ENCODE results near the gene TSSC4.

Gene TSSC4

DNA sequence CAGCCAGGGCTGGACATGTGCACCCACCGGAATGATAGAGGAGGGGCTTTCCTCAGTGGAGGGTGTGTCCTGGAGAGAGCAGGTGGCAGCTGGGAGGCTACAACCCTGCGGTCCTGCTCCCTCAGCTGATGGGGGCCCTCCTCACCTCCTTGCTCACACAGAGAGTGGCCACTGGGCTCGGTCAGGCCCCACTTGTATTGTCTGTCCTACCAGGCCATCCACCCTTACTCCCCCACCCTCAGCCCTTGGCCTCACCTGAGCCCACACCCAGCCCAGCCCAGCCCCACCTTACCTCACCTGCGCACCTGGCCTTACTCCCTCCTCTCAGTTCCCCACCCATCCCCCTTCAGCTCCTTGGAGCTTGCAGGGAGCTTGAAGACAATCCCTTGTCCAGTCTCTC, 40.6 kb downstream of the TSSC4 start:
- H3K4me3 ChIP-seq (ENCODE audit: low read length), result no peak overlapping the region
- DNase-seq (ENCODE audit: low read depth, low spot score), result no peak

DNA sequence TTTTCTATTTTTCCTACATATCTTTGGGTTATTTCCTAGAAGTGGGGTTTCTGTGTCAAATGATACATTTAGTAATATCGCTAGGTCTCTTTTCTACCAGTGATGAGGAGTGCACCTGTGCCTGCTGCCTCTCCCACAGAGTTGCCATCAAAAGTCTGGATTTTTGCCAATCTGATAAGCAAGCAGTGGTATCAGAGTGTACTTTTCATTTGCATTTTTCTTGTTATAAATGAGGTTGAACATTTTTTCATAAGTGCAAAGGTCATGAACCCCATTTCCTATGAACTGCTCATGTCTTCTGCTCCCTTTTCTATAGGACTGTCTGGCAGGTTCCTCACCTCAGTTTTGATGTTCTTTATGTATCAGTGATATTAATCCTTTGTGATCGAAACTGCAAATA, 42.0 kb downstream of the TSSC4 start:
- peak; percentile 89 for DNase-seq (ENCODE audit: low read depth, low spot score)
- H3K4me3 ChIP-seq (ENCODE audit: low read length), result no peak overlapping the region

DNA sequence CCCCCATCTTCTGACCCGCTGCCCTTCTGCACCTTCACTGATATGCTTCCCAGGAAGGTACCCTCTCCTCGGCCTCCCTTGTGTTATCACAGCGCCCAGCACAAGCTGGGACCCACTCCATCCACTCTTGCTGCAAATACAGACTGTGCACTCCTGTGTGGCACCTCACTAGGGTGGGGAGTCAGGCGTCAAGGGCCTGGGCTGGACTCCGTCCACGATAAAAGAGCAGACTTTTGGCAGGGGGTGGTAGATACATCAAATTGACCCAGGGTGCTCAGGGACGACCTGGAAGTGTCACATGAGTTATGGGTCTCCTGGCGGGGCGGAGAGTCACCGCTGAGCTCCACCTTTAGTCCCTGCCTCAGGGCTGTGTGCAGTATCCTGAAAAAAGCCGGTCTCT, 42.9 kb downstream of the TSSC4 start:
- no peak for DNase-seq (ENCODE audit: low read depth, low spot score)
- H3K4me3 ChIP-seq (ENCODE audit: low read length), result no peak overlapping the region

DNA sequence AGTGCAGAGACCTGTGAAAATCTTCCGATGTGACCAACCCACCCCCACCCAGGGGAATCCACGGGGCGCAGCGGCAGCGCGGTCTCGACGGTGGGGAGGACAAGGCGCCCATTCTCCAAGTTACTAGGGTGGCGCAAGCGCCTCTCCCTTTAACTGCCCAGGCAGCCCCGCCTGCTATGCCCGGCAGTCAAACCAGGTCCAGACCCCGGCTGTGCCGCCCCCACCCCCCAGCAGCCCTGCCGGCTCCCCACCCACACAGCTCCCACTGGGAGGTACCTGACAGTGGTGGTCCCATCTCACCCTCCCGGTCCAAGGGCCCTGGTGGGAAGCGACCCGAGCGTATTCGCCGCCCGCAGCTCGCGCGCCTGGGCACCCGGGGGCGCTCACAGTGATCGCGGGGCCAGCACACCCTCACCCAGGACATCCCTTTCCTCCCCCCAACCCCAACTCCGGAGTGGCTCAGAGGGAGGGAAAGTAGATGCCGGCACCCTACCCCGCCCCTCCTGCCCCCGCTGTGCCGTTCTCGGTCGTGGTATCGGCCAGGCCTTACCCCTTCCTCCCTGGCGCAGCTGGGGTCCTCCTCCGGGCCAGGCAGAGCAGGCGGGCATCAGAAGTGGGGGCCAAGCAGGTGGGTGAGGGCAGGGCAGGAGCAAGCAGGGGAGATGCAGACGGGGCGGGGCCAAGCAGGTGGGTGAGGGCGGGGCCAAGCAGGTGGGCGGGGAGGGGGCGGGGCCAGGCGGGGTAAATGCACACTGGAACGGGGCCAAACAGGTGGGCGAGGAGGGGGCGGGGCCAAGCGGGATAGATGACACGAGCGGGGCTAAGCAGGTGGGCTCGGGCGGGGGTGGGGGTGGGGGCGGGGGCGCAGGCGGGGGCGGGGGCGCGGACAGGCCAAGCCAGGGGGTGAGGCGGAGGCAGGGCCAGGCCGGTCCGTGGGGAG, 43.6 kb downstream of the TSSC4 start, which contains the start of gene TRPM5:
TRPM5 (minus strand) TSS at position 634 of the 940 bp plus-strand sequence. CDS start 21,478 bp downstream, outside the sequence.
- no peak within 1 kb of the TSS for H3K4me3 ChIP-seq (ENCODE audit: low read length)
- DNase-seq (ENCODE audit: low read depth, low spot score), result no peak

DNA sequence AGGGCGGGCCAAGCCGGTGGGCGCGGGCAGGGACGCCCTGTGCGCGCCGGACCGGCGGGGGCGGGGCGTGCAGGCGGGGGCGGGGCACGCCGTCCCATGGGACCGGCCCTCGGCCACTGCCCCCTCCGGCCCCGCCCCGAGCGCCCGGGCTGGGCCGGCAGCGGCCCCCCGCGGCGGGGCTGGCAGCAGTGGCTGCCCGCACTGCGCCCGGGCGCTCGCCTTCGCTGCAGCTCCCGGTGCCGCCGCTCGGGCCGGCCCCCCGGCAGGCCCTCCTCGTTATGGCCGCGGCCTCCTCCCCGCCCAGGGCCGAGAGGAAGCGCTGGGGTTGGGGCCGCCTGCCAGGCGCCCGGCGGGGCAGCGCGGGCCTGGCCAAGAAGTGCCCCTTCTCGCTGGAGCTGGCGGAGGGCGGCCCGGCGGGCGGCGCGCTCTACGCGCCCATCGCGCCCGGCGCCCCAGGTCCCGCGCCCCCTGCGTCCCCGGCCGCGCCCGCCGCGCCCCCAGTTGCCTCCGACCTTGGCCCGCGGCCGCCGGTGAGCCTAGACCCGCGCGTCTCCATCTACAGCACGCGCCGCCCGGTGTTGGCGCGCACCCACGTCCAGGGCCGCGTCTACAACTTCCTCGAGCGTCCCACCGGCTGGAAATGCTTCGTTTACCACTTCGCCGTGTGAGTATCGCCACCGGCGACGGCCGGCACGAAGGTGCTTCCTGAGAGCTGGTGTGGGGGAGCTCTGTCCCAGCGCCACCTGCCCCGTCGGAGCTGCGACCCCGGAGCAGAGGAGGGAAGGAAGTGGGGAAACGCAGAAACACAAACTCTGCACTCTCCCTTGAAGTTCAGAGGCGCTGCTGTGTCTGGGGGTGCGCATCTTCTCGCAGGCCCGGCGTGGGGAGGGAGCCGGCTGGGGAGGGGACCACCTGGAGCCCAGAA, 44.5 kb downstream of the TSSC4 start, which contains the start of gene KCNQ1:
KCNQ1 (plus strand) TSS at position 188 of the 925 bp plus-strand sequence; CDS start at position 279, 91 bp downstream.
- no peak within 1 kb of the TSS for H3K4me3 ChIP-seq (ENCODE audit: low read length)
- no peak for DNase-seq (ENCODE audit: low read depth, low spot score)

DNA sequence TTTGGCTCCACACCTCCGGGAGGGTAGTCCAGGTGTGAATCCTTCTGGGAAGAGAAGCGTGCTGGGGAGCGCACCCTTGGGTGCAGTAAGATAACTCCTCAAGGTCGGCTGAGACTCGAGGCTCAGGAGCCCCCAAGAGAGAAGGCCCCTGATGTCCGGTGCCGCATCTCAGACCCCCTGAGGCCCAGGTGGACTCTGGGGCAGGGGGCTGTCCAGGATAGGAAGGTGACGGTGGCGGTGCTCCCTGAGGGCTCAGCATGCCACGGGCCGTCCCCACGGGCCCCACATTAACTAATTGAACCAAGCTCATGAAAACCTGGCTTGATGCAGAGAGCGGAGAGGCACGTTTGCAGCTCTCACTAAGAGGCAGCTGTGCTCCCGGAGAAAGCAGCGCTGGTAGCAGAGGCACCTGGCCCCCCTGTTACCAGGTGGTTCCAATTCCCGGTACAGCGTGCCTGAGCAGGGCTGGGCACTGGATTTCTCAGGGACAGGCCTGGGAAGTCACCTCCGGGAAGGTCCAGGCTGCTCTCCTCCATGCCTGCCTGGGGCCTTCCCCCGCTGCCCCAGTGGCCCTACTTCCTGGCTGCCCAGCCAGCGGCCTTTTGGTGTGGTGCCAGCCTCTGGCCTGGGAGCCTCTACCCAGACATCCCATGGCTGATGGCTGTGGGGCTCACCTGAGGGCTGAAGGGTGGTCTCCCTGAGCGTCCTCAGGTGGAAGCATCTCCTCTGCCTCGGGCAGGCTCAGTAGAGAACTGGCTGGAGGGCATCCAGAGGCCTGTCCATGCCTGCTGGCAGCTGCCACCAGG, 45.4 kb downstream of the TSSC4 start:
- no peak for DNase-seq (ENCODE audit: low read depth, low spot score)
- H3K4me3 ChIP-seq (ENCODE audit: low read length), result no peak overlapping the region

DNA sequence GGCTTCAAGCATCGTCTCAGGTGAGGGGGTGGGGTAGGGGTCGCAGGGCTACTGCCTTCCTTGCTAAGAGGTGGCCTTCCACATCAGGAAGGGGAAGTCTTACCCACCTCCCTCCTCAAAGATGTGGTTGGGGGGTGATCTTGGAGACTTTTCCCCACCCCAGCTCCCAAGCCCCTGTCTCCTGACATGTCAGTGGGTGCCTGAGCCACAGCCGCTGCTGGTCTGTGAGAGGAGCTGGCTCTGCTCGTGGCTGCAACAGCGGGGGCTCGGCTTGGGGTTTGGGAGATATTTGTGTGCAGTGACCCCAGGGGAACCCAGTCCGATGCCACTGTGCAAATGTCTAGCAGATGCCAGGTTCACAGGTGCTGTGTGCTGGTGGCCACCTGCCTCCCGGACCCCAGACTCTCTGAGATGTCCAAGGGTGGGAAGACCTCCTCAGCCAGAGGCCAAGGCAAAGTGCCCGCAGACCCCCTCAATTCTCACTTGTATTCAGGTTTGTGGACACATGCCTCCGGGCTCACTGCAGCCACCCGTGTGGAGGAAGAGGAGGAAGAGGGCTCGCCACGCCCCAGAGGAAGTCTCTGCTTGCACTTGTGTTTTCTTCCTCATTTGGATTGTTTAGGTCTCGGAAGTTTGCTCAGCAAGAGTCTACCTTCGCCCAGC, 46.2 kb downstream of the TSSC4 start:
- no peak overlapping the region for H3K4me3 ChIP-seq (ENCODE audit: low read length)
- no peak for DNase-seq (ENCODE audit: low read depth, low spot score)

DNA sequence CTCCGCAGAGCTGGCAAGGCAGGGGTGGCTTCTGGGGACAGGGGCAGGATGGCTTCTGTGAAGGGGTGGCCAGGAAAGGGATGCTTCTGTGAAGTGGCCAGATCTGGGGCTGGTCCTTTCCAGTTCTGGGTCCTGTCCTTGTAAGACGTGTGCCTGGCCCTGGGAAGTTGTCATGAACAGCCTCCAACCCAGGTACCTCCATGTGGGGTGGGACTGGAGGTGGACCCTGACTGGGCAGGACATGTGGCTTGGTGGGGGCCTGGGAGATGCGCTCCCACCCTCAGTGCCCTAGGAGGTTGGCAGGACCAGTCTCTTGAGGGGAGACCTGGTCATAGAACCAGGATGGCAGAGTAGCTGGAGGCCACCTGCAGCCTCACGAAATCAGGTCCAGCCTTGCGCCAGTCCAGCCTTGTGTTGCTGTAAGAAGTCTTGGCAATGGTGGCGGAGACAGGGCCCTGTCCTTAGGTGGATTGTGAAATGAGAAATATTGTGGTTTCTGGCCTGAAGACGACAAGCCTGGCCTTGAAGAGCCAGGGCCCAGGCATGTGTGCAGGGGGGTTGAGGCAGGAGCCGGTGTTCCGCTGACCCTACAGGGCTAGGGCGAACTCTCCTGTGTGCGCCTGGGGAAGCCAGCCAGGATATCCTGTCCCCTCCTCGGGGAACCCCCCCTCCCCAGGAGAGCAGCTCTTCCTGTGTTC, 46.9 kb downstream of the TSSC4 start:
- no peak overlapping the region for H3K4me3 ChIP-seq (ENCODE audit: low read length)
- no peak for DNase-seq (ENCODE audit: low read depth, low spot score)

DNA sequence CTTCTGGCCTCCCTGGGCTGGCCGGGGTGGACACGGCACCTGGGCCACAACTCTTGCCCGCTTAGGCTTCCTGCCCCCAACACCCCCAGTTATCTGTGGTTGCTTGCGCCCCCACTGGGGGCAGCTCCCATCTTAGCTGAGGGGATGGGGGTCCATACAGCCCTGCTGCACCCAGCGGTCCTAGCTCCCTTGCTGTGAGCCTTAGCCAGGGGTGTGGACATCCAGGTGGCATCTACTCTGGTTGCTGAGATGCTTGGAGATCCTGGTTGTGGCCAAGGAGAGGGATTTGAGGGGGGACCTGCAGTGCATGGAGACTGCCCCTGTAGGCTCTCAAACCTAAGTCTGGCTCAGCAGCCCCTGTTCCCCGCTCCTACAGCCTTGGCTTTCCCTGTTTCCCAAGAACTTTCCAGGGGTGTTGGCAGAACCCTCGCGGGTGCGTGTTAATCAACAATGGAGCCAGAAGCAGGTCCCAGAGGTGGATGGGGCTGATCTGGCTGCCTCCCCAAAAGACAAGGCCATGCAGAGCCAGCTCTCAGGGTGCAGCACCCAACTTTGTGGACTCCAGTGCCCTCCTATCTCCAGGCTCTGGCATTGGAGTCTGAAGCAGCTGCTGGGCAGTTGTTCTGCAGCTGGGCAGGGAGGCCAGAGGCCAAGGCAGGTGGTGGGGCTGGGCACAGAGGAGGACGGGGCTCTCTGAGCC, 47.6 kb downstream of the TSSC4 start:
- DNase-seq (ENCODE audit: low read depth, low spot score), result no peak

DNA sequence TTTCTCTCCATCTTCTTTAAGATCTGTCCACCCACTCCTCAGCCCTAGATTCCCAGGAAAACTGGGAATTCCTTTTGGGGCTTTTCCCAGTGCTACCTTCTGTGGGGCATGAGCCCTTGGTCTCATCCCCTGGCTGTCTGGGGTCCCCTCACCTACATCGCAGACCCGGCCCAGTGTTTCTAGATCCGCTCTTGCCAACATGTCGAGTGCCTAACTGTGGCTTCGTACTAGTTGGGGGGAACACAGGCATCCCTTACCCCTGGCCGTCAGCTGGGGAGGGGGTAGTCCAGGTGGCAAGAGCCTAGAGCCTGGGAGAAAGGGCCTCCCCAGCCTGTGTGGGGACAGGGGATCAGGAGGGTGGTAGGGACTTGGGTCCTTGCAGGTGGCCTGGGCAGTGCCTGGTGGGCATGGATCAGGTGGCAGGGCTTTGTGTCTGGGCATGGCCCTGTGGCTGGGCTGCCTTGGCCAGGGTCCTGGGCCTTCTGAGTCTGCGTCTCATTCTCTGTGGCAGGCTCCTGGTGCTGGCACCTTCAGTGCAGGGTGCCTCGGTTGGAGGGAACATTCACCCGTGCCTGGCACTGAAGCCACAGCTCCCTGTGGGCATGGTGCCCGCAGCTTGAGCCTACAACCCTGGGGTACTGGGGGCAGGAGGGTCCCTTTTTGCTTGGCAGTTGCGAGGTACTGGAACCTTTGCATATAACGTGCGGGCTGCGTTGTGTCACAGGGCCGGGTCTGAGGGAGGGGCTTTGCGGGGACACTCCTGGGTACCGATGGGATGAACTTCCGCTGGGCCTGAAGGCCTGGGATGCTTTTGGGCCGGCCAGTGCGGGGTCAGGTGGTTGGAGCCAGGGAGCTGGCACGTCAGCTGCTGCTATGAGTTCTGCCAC, 48.4 kb downstream of the TSSC4 start:
- no peak overlapping the region for H3K4me3 ChIP-seq (ENCODE audit: low read length)
- no peak for DNase-seq (ENCODE audit: low read depth, low spot score)

More for the DNA sequence above, 47.6 kb downstream of the TSSC4 start:
- no peak overlapping the region for H3K4me3 ChIP-seq (ENCODE audit: low read length)

DNA sequence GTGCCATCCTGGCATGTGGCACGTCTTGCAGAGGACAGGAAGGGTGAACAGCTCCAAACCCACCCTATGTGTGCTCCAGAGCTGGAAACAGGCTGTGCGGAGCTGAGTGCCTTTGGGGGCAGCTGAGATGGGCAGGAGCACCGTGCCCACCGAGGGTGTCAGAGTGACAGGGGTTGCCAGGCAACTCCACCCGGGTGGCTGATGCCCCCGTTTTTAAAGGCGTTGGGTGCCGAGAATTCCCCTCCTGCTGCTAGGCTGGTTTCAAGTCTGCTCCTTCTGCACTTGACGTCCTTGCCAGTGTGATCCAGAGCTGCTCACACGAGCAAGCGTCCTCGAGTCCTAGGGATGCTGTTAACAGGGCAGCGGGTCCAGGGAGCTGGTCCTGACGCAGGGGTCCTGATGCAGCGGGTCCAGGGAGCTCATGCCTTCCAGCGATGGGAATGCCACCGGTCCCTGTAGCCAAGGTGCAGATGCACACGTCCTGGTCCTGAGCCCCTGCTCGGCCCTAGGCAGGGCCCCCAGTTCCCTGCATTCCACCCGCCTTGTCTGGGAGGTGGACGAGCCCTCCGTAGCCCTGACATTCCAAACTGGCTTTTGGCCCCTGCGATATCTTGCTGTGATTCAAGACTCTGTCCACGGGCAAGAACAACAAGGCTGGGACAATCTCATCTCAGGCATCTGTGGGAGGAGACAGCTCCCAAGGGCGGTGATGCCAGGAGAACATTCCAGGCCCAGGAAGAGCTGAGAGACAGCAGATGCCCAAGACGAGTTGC, 49.2 kb downstream of the TSSC4 start:
- DNase-seq (ENCODE audit: low read depth, low spot score), result no peak
- no peak overlapping the region for H3K4me3 ChIP-seq (ENCODE audit: low read length)

DNA sequence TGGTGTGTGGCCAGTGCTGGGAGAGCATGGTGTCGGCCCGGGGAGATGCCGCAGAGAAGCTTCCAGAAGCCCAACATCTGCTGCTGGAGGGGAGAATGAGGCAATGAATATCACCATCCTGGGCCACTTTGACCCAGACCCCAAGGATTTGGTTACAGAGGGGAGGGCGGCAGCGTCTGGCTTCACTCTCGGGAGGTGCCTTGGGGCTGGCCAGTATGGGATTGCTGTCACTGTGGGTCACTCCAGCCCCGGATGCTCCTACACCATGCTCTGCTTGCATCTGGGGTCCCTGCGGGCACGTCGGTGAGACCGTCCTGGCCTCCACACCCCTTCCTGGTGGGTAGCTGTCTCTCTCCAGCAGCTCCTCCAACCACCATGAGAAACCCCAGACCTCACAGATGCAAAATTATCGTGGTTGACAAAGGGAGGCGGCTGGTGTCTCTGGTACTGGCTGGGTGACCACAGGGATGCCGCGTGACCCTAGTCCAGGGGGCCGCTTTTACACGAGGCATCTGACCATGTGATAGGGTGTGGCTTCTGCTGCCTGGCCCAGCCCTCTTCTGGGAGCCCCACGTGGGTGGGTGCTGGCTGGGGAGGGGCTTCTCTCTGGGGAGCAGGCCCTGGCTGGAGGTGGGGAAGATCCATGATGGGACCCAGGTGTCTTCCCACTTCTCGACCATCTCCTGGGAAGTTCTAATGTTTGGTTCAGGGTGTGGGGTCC, 49.9 kb downstream of the TSSC4 start:
- H3K4me3 ChIP-seq (ENCODE audit: low read length), result no peak overlapping the region
- DNase-seq (ENCODE audit: low read depth, low spot score), result no peak

DNA sequence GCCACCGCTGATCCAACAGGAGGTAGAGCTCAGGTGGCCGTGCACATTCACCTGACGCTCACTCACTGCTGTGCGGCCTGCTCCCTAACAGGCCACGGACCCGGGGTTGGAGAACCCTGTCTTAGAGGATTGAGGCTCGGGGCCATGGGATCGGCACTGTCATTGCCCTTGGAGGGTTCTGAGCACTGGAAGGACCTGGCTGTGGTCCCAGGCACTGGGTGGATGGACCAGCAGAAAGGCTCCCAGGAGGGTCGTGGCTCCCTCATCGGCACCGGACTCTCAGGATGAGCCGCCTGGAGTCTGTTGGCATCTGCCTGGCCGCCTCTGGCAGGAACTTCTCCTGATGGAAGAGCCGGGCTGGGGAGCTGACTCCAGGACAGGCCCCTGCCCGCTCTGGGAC, 50.8 kb downstream of the TSSC4 start:
- DNase-seq (ENCODE audit: low read depth, low spot score), result no peak
- H3K4me3 ChIP-seq (ENCODE audit: low read length), result no peak overlapping the region

DNA sequence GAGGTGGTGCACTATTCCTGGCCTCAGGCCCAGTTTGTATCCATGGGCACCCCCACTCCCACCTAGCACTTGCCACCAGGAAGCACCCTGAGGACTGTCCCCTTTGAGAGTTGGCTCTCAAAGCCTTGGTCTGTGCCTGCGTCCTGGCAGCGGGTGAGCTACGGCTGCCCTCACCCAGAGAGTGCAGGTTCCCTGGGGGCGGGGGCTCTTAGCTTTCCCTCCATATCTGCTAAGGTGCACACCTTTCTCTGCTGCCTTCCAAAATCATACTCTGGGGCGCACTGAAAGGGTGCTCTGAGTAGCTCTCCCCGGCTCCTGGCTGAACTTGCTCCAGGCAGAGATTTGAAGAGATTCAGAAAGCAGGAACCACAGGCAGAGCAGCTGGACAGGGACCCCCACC, 51.4 kb downstream of the TSSC4 start:
- no peak for DNase-seq (ENCODE audit: low read depth, low spot score)

More for the DNA sequence above, 51.4 kb downstream of the TSSC4 start:
- H3K4me3 ChIP-seq (ENCODE audit: low read length), result no peak overlapping the region

Data from Jurkat, Clone E6-1 (cell line).